ENCODE measurements around the gene NR2C1.

Gene NR2C1

GRCh38 chr12:95083471-95083870 lies 10.1 kb upstream of the NR2C1 start:
- DNase-seq, result no peak

GRCh38 chr12:95077341-95077740 lies 3.9 kb upstream of the NR2C1 start:
- no peak for DNase-seq

GRCh38 chr12:95074766-95075165 lies 1.3 kb upstream of the NR2C1 start:
- no peak for DNase-seq

GRCh38 chr12:95073698-95074520 lies 491 bp upstream of the NR2C1 start:
- DNase-seq, result no peak

GRCh38 chr12:95070378-95070777 lies 3.0 kb downstream of the NR2C1 start:
- DNase-seq, result no peak

- no peak for DNase-seq
Measured at GRCh38 chr12:95066091-95066855, 7.1 kb downstream of the NR2C1 start.

- no peak for DNase-seq
Measured at GRCh38 chr12:95060951-95061350, 12.5 kb downstream of the NR2C1 start.

- DNase-seq, result no peak
Measured at GRCh38 chr12:95059984-95060383, 13.4 kb downstream of the NR2C1 start.

- no peak for DNase-seq
Measured at GRCh38 chr12:95057424-95057823, 16.0 kb downstream of the NR2C1 start.

GRCh38 chr12:95055057-95055456 lies 18.4 kb downstream of the NR2C1 start:
- DNase-seq, result no peak

GRCh38 chr12:95054206-95054605 lies 19.2 kb downstream of the NR2C1 start:
- no peak for DNase-seq

- DNase-seq, result no peak
Measured at GRCh38 chr12:95051241-95051640, 22.2 kb downstream of the NR2C1 start.

- no peak for DNase-seq
Measured at GRCh38 chr12:95037906-95038305, 35.5 kb downstream of the NR2C1 start.

GRCh38 chr12:95034750-95035149 lies 38.7 kb downstream of the NR2C1 start:
- DNase-seq, result no peak

- DNase-seq, result no peak
Measured at GRCh38 chr12:95022477-95022876, 50.9 kb downstream of the NR2C1 start.

- DNase-seq, result no peak
Measured at GRCh38 chr12:95017482-95017881, 55.9 kb downstream of the NR2C1 start.

- DNase-seq, result no peak
Measured at GRCh38 chr12:95016120-95016519, 57.3 kb downstream of the NR2C1 start.

- no peak for DNase-seq
Measured at GRCh38 chr12:95014554-95014953, 58.9 kb downstream of the NR2C1 start.

GRCh38 chr12:95006206-95006605 lies 67.2 kb downstream of the NR2C1 start:
- no peak for DNase-seq

GRCh38 chr12:95004610-95005009 lies 68.8 kb downstream of the NR2C1 start:
- no peak for DNase-seq

- no peak for DNase-seq
Measured at GRCh38 chr12:95003921-95004272, 69.5 kb downstream of the NR2C1 start.

GRCh38 chr12:95003213-95003920 lies 70.1 kb downstream of the NR2C1 start, which contains the start of gene NDUFA12:
Gene NDUFA12 (minus strand): TSS chr12:95003697. CDS start chr12:95003680, 17 bp downstream.
- DNase-seq, result peak; percentile 97

- DNase-seq, result no peak
Measured at GRCh38 chr12:95002754-95003153, 70.7 kb downstream of the NR2C1 start.

GRCh38 chr12:94998326-94998725 lies 75.1 kb downstream of the NR2C1 start:
- no peak for DNase-seq

Measured in activated CD8-positive, alpha-beta memory T cell treated with anti-CD3 and anti-CD28 coated beads for 24 hours (primary cell).